NCI-H1105 treated with DMSO at 0.1 percent for 48 hours (cell line): ENCODE results near the gene NEK2.
"Not testable (repeated sequence)": the region's sequence is repeated elsewhere in the genome, so short reads cannot be mapped to it uniquely, and the experiment has no call there.

Experiments used
- DNase-seq: peaks from one replicate; lab custom pipeline; 2025; lab: John Stamatoyannopoulos, UW

NEK2 gene

DNA sequence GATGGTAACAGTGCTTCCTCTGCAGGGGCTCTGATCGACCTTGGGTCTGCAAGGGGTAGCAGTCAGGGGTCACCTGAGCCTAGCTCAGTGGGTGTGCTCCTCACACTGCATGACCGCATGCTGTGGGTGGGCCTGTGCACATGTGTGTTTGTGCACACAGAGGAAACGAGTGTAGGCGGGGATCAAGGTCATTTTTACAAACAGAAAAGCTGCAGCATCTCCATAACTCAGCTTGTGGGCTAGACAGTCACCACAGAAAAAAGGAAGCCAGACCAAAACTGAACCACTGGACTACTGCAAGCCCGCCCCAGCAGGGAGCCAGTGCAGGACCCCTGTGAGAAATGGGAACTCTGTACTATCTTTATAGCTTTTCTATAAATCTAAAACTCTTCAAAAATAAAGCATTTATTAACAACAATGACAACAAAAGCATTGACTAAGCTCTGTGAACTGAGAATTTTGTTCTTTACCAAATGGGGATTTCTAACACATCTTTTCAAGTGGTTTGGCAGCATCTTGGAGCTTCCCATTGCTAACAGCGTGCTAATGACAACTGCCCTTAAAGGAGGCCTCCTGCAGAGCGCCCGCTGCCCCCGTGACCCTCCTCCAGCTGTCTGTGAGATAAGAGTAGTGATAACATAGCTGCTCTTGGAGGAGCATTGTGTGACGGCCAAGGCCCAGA is 19.9 kb upstream of the NEK2 start:
- DNase-seq: no peak

DNA sequence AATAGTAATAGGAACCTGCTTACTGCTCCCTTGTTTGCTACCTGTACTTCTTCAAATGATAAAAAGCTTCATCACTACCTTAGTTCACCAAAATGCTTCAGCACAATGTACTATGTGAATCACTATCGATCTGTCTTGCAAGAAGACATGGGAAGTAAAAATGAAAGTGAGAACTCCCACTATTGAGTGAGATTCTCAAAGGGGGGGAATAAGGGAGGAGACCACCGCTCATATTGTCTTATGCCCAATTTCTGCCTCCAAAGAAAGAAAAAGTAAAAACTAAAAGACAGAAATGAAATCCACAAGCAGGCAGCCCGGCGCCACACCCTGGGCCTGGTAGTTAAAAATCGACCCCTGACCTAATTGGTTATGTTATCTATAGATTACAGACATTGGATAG is 18.5 kb upstream of the NEK2 start:
- not testable (repeated sequence) for DNase-seq

DNA sequence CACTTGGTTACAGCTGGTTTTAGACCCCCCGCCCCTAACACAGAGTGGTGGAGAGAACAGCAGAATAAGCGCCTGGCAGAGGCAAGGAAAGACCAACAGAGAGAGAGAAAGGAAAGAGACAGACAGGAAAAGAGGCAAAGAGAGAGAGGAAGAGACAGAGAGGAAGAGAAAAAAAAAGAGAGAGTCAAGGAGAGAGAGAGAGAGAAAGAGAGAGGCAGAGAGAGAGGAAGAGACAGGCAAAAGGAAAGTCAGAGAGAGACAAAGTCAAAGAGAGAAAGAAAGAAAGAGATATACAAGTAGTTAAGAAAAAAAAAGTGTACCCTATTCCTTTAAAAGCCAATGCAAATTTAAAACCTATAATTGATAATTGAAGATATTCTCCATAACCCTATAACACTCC is 13.0 kb upstream of the NEK2 start:
- no peak for DNase-seq

DNA sequence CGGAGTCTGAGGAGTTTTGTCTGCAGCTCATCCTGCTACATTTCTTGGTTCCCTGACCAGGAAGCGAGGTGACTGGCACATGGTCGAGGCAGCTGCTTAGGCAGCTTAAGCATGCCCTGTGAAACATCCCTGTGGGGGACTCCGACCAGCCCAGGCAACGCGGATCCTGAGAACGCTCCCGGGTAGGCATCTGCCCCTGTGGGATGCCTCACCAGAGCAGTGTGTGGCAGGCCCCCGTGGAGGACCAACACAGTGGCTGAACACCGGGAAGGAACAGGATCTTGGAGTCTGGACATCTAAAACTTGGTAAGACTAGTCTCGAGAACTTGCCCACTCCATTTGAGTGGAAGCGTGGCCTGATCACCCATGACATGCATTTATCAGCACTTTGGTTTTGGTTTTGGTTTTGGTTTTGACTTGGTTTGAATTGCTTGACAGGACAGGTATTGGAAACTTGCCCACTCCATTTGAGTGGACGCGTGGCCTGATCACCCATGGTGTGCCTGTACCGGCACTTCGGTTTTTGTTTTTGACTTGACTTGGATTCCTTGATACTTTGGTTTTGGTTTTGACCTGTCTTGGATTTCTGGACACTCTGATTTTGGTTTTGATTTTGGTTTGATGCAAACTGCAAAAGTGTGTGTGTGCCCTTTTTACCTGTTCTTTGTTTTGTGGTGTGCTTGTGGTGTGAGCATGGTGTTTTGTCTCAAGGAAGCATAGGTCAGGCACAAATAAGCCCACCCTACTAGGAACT is 12.2 kb upstream of the NEK2 start:
- DNase-seq: no peak

- DNase-seq: no peak
Measured at GRCh38 chr1:211685823-211686222, 10.4 kb upstream of the NEK2 start.

GRCh38 chr1:211684791-211685190 is 9.4 kb upstream of the NEK2 start:
- no peak for DNase-seq

GRCh38 chr1:211684331-211684730 is 8.9 kb upstream of the NEK2 start:
- DNase-seq: no peak

DNA sequence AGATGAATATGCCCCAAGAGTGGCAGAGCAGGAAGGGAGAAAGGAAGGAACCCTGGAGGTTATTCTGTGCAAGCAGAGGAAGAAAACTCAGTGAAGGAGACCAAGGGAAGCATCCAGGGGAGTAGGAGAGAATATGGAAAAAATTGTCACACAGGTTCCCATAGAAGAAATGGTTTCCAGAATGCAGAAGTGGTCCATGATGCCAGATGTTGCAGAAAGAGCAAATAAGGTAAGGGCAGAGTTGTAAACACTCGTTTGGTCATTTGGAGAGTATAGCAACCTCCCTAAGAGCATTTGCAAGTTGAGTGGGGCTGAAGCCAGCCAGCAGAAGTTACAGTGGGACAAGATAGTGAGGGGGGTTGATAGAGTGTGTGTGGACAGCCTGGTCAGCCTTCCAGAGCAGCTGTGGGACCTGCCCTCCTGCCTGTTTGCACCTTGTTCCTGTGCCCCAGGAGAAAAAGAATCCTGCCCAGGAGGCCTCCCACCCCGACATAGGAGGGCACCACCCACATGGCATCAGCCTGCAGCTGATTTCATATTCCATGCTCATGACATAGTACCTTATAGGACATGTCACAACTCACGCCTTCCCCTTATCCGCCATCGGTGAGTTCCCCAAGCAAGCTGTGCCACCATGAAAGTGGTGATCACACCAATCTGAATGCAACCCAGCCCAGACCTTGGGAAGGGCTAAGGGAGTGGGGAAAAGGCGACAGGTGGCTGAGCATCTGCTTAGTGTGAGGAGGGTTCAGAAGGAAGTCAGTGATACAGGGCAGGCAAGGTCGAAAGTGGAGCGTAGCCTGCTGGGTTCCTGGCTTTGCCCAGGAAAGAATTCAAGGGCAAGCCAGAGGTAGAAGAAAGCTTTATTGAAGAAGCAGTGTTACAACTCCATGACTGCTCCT is 8.2 kb upstream of the NEK2 start:
- DNase-seq: no peak

DNA sequence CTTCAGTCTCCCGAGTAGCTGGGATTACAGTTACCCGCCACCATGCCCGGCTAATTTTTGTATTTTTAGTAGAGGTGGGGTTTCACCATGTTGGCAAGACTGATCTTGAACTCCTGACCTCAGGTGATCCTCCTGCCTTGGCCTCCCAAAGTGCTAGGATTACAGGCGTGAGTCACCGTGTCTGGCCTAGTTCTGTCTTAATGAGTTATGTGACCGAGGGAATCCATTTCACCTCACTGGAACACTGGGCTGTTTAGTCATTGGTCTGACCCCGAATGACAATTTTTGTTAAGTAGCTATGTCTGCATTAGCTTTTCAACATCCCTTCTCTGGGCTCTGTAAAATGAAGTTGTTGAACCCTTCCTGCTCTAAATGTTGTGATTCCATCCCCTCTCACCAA is 6.8 kb upstream of the NEK2 start:
- not testable (repeated sequence) for DNase-seq

DNA sequence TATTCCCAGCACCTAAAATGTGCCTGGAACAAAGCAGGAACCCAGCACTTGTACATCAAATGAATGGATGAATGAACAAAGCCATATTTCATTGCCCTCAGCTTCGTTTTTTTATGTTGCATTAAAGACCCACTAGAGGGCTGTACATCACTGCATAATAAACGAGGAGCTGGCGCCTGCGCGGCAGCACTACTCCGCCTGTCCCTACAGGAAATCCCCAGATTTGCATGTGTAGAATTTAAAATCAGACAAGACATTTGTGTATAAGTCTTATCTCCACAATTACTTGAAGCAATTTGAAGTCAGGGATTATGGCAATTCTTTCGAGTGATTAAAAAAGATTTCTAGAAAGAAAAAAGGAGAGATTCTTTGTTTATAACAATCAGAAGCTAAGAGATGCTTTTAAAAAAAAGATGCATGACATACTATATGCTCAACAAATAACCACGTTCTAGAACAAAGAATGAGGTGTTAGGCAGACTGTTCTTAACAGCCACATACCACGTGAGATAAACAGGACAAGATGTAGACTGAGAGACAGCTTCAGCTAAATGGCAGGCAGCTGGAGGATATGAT is 5.4 kb upstream of the NEK2 start:
- peak; percentile 94 for DNase-seq

DNA sequence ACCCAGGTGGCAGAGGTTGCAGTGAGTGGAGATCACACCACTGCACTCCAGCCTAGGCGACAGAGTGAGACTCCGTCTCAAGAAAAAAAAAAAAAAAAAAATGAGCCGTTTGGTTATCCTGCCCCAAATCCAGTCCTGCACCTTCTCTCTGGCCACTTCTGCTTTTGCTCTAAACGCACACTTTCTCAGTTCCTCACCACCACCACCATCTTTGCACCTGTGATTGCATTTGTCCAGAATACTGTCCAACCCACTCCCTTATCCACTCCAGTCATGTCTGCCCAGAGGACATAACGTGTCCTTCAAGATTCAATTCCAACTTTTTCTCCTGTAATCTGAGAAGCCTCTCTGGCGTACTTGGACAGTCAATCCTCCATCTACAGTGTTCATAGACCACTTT is 2.2 kb upstream of the NEK2 start:
- no peak for DNase-seq

DNA sequence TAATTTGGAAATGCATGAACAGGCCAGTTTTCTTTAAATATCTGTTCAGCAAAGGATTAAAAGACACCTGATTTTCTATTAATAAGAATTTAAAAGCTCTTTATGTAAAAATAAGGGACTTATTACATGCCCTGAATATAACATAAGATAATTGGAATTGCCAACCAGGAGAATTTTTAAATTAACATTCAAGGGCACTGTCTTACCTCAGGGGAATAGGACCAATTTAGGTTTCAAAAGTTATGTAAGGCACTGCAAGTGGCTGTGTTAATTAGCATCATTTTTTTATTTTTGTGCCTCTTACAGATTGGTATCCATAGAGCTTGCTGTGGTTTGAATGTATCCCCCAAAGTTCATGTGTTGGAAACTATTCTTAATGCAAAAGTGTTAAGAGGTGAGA is 1.3 kb upstream of the NEK2 start:
- DNase-seq: no peak

GRCh38 chr1:211676106-211676583 is 724 bp upstream of the NEK2 start:
- no peak for DNase-seq

DNA sequence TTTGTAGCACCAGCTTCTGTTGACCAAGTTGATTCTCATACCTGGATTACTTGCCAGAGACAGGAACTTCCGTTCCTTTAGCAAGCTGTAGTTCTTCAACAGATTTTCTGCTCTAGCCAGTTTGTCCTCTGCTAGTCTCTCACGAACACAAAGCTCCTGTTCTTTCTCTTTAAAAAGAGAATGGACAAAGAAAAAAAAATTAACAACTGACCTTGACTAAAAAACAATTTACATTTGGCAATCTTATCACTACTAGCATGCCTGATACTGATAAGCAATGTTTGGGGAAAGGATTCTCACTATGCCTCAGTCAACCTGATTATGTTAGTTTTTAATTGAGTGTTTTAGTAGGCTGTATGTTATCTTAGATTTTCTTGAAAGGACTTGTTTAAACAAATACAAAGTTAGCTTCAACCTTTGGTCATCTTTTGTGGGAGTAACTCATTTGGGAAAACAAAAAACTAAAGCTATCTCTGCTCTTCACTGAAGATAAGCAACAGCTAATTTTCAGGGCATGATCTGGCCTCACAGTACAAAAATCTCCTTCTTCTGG is 8.3 kb downstream of the NEK2 start:
- DNase-seq: no peak

DNA sequence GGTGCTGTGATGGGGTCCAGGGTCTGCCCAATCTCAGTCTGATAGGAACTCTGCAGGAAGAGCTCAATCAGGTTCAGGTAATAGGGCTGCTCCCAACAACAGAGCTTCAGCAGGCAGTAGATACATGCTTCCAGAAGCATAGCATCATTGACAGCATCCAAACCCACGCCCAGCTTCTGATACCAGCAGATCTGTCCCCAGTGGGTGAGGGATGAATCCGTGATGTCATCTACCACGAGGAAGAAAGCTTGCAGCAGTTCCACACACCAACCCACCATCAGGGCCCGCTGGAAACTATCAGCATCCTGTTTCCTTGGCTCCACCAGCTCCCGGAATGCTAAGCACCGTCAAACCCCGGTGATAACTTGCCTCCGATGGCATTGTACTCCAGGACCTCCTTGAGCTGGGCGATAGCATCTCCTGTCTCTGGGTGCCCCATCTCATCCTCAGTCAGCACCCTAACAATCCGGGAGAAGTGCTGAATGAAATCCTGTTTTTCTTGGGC is 14.7 kb downstream of the NEK2 start:
- no peak for DNase-seq

DNA sequence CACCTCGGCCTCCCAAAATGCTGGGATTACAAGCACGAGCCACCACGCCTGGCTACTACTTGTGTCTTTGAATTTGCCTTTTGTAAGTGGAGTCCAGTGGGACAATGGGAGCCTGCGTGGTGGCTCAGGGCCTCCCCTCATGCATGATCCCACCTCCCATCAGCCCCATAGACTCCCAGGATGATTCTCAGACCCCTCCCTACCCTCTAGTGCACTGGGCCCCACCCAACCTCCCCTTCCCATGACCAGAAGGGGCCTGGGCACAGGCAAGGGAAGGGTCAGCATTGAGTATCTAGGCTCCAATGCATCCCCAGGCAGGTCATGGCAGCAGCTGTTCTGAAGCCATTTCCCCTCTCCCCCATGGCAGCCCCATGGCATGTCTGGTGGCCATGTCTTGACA is 18.7 kb downstream of the NEK2 start:
- DNase-seq: no peak

DNA sequence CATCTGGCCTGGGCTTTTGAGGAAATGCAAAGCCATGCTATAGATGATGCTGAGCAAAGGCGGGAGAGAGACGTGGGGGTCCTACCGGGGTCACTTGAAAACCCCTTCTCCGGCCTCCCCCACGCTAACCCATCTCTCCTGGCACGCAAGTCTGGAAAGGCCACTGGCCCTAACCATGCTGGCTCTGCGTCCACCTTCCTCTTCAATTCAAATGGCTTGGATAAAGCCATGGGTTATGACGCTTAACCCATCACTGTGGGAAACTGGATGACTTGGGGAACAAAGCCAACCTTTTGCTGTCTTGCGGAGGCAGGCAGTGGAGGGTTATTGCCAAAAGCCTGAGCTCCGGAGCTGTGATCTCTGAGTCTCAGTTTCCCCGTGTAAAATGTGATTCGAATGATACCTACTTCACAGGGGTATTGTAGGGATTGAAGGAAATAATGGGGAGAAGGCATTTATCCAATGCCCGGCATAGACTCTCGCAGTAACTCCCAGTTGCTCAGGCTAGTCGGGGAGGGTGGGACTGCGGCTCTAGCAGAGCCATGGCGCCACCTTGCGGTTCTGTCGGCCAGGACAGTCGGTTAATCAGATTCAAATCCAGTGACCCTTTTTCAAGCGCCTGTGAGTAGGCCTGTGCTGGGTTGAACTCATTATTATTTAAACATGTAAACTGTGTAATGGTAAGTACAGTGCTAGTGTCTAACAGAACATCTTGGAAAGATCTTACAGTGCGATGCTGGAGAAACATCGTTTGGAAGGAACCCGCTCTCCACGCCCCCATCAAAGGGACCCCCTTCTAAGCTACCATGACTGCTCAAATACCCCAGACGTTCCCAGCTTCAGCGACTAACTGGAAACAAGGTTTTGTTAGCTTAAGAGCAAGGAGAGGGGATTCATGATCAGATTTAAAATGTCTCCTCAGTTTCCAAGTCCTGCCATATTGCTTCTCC is 20.3 kb downstream of the NEK2 start:
- DNase-seq: peak; percentile 83

- DNase-seq: no peak
Measured at GRCh38 chr1:211653959-211654496, 21.4 kb downstream of the NEK2 start.

DNA sequence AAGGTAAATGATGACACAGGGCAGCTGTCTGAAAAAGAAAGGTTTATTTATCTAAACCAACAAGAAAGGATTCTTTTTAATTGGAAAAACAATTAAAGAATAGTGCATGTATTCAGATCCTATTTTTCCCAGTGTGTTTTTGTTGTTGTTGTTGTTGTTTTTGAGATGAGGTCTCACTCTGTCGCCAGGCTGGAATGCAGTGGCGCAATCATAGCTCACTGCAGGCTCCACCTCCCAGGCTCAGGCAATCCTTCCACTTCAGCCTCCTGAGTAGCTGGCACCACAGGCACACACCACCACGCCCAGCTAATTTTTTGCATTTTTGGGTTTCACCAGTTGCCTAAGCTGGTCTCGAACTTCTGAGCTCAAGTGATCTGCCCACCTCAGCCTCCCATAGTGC is 22.1 kb downstream of the NEK2 start:
- no peak for DNase-seq

DNA sequence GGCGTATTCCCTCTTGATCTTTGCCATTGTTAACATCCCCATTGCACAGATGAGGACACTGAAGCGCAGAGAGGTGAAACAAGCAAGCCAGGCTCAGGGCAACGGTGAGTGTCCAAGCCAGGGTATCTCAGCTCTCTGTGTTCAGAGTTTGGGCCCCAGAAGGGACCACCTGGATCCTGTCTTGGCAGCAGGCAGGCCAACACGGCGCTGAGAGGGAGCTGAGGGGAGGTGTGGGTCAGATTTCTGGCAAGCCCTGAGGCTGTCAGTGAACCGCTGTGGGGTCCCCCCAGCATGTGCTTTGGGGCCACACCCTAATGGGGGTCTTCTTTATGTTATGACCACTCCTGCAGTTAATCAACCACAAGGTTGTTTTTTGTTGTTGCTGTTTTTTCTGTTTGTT is 23.1 kb downstream of the NEK2 start:
- no peak for DNase-seq
